ENCODE measurements around the gene C1D.
"Not testable (repeated sequence)": the region's sequence is repeated elsewhere in the genome, so short reads cannot be mapped to it uniquely, and the experiment has no call there.

The C1D gene

DNA sequence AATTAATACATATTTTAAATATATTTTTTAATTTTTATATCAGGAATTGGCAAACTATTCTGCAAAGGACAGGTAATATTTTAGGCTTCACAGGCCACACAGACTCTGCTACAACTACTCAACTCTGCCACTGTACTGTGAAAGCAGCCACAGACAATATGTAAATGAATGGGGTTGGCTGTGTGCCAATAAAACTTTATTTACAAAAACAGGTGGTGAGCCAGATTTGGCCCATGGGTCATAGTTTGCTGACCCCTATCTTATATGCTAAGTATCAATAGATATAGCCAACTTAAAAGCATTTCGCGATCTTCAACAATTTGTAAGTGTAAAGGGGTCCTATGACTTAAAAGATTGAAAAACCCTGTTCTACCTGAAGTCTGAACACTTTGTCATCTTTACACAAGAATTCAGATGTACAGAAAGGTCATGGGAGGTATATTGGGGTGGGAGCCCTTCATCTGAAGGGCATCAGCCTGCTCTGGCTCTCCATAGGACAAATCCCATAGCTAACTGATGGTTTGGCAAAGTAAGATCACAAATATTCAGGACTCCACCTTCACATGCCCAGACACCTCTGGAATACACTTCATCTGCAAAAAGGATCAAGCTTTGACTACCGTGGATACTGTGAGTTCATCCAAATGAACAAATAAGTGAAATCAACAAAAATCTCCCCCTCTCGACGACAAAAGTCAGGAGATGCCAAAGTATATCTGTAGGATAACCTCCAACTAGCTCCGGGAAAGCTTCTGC is 65.9 kb downstream of the C1D start:
- Histone ChIP-seq H3K27me3 (ENCODE audit: control insufficient read depth, insufficient read depth, low read length) (no peaks in the 10 kb centered on the region), H3K4me1 (ENCODE audit: control insufficient read depth, insufficient read depth, low read length) (no peaks in the 10 kb centered on the region), H3K36me3 (ENCODE audit: control insufficient read depth, insufficient read depth, low read length) (no peaks in the 10 kb centered on the region), H3K9me3 (ENCODE audit: control insufficient read depth, insufficient read depth, low read length) (no peaks in the 10 kb centered on the region), H3K9ac (ENCODE audit: low read depth, low read length) (no peak overlapping the region), H3K4me3 (ENCODE audit: low read depth, low read length) (no peak overlapping the region)

DNA sequence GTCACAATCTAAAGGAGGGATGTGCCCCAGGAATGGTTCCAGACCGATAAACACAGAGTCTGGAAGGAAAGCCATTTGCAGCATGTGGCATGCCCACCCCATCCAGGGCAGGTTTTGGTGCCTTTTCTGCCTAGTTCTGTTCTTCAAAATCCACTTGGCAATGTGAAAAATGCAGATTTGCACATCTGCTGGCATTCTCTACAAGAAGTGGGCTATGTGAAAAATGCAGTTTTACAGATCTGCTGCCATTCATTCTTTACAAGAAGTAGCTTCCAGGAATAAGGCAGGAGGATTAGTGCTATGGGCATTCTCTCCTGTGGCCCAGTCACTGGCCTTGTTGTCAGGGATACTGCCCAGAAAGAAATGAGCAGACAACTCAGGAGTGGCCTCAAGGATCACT is 68.1 kb downstream of the C1D start:
- no peak overlapping the region for H3K9ac ChIP-seq (ENCODE audit: low read depth, low read length)
- H3K36me3 ChIP-seq (ENCODE audit: control insufficient read depth, insufficient read depth, low read length): no peaks in the 10 kb centered on the region
- H3K4me1 ChIP-seq (ENCODE audit: control insufficient read depth, insufficient read depth, low read length): no peaks in the 10 kb centered on the region
- no peaks in the 10 kb centered on the region for H3K27me3 ChIP-seq (ENCODE audit: control insufficient read depth, insufficient read depth, low read length)
- H3K9me3 ChIP-seq (ENCODE audit: control insufficient read depth, insufficient read depth, low read length): no peaks in the 10 kb centered on the region
- no peak overlapping the region for H3K4me3 ChIP-seq (ENCODE audit: low read depth, low read length)

DNA sequence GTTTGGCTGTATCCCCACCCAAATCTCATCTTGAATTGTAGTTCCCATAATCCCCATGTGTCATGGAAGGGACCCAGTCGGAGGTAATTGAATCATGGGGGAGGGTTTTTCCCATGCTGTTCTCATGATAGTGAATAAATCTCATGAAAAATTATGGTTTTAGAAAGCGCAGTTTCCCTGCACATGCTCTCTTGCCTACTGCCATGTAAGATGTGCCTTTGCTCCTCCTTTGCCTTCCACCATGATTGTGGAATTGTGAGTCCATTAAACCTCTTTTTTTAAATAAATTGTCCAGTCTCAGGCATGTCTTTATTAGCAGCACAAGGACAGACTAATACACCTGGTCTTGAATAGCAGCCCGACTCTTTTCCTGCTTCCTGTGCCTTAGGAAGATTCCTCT is 68.7 kb downstream of the C1D start:
- not testable (repeated sequence) for H3K27me3 ChIP-seq (ENCODE audit: control insufficient read depth, insufficient read depth, low read length); H3K4me3 ChIP-seq (ENCODE audit: low read depth, low read length); H3K9me3 ChIP-seq (ENCODE audit: control insufficient read depth, insufficient read depth, low read length); H3K9ac ChIP-seq (ENCODE audit: low read depth, low read length); H3K36me3 ChIP-seq (ENCODE audit: control insufficient read depth, insufficient read depth, low read length); H3K4me1 ChIP-seq (ENCODE audit: control insufficient read depth, insufficient read depth, low read length)

DNA sequence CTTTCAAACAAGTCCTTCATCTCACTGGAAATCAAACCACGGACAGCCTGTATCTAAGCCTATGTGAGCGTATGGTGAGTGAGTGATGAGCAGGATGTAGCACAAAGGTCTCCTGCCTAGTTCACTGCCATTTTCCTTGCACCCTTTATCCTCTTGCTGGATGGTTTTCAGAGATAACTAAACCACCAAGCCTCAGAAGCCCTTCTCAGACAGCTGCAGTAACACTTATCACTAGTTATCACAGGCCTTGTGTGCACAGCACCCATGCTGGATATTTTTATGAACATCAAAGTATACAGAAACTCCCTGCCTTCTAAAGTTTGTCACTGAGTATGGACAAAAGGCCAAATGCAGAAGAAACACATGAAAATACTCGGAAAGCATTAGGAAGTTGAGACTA is 69.5 kb downstream of the C1D start:
- H3K9me3 ChIP-seq (ENCODE audit: control insufficient read depth, insufficient read depth, low read length): no peaks in the 10 kb centered on the region
- H3K4me3 ChIP-seq (ENCODE audit: low read depth, low read length): no peak overlapping the region
- H3K27me3 ChIP-seq (ENCODE audit: control insufficient read depth, insufficient read depth, low read length): no peaks in the 10 kb centered on the region
- no peaks in the 10 kb centered on the region for H3K36me3 ChIP-seq (ENCODE audit: control insufficient read depth, insufficient read depth, low read length)
- no peak overlapping the region for H3K9ac ChIP-seq (ENCODE audit: low read depth, low read length)
- H3K4me1 ChIP-seq (ENCODE audit: control insufficient read depth, insufficient read depth, low read length): no peaks in the 10 kb centered on the region

DNA sequence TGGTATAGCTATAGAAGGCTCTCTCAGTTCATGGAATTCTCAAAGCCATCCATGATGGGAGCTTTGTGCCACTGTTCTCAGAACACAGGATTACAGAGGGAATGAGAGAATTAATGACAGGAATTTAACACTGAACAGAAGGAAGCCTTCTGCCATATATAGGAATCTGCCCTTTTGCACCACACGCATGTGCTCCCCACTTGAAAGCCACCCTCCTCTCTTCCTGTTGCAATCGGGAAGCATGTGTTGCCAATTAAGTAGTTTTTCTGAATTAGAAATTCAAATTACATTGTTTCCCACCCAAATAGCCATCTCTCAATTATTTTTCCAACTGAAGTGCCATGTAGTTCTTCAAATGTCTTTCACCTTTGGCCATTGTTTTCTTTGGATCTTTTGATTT is 71.3 kb downstream of the C1D start:
- no peak overlapping the region for H3K9ac ChIP-seq (ENCODE audit: low read depth, low read length)
- H3K4me1 ChIP-seq (ENCODE audit: control insufficient read depth, insufficient read depth, low read length): no peaks in the 10 kb centered on the region
- no peak overlapping the region for H3K4me3 ChIP-seq (ENCODE audit: low read depth, low read length)
- no peaks in the 10 kb centered on the region for H3K36me3 ChIP-seq (ENCODE audit: control insufficient read depth, insufficient read depth, low read length)
- no peaks in the 10 kb centered on the region for H3K9me3 ChIP-seq (ENCODE audit: control insufficient read depth, insufficient read depth, low read length)
- H3K27me3 ChIP-seq (ENCODE audit: control insufficient read depth, insufficient read depth, low read length): no peaks in the 10 kb centered on the region
